GM18909 (cell line): Measurements from ENCODE around the gene ZNF683.

Experiments
- ATAC-seq: cut with Tn5 transposase; IDR thresholded peaks from one replicate; pipeline ENCODE4 v1.9.1; 2021; ENCODE audit warnings: mild to moderate bottlenecking; ENCODE audit not compliant: unreplicated experiment, poor library complexity

Gene ZNF683

DNA sequence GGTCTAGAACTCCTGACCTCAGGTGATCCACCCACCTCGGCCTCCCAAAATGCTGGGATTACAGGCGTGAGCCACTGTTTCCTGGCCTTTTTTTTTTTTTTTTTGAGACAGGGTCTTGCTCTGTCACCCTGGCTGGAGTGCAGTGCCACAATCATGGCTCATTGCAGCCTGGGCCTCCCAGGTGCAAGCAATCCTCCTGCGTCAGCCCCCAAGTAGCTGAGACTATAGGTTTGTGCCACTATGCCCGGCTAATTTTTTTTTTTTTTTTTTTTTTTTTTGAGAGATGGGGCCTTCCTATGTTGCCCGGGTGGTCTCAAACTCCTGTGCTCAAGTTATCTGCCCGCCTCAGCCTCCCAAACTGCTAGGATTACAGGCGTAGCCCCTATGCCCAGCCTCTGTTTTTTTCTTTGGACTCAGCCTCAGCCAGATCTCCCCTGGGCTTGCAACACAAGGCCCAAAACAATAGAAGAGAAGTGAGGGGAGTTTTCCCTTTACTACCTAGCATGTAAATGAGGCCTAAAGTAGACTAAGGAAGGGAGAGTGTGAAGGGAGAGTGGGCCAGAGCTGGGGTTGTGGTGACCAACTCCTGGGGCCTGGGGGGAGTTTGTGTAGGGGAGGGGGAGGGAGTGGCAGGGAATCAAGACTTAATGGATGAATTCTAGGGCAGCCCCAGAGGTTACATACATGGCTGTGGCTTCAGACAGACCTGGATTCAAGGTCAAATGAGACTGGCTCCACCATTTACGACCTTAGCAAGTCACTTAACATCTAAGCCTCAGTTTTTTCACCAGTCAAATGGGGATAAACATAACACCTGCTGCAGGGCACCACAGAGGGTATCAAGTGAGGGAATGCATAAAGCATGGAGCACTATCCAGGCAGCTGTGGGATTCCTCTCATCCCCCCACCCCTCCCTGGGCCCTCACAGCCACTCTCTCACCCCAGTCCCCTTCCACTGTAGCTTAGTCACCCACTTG, 56.4 kb downstream of the ZNF683 start:
- ATAC-seq: no peak

DNA sequence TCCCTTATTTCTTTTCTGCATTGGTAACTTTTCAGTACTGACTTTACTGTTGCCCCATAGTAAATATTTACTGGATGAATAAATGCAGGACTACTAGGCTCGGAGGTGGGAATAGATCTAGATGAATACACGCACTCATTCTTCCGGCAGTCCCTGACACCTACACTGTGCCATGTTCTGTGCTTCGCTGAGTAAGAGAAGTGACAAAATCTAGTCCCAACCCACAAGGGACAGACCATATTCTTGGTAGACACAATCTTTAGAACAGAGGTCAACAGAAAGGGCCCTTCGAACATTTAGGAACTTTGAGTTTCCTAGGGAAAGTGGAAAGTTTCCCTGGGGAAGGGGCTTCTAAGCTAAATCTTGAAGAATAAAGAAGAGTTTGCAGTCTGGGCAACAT, 58.0 kb downstream of the ZNF683 start:
- no peak for ATAC-seq
